ENCODE data around the gene PLXNA4. TPM values are rescaled to one million over a fixed set of nuclear protein-coding genes. Genes with fewer than 3 reads are reported as not detected.

The PLXNA4 gene
- polyA plus RNA-seq, 1 donor, result 2.6 TPM

DNA sequence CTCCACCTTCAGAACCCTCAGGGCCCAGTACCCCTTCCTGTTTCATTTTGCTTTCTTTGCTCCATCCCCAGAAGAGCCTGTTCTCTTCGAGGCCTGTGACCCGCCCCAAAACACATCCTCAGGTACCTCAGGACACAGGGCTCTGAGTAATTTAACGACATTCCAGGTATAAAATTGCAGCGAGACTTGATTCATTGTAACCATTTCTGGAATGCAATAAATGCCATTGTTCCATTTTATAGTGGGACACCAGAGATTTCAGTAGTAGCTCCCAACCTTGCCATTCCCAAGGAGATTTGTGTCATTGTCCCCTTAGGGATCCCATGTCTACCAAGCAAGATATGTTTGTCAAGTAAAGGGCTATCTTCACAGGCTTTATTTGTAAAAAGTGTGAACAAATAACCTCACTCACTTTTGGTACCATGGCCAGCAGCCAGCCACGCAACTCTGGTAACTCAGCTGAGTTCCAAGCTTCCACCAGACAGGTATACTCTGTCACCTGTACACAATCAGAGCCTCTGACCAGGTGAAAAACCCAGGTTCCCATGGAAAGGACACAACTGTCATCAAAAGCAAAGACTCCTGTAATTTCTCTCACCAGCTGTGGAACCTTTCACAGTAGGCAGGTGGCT, 441.3 kb downstream of the PLXNA4 start:
- DNase-seq, result no peak

GRCh38 chr7:132133501-132133900, 442.8 kb downstream of the PLXNA4 start:
- DNase-seq, result no peak

GRCh38 chr7:132131196-132131595, 445.1 kb downstream of the PLXNA4 start:
- DNase-seq, result no peak

- no peak for DNase-seq
These were observed 445.8 kb downstream of the PLXNA4 start for GRCh38 chr7:132130497-132130896.

DNA sequence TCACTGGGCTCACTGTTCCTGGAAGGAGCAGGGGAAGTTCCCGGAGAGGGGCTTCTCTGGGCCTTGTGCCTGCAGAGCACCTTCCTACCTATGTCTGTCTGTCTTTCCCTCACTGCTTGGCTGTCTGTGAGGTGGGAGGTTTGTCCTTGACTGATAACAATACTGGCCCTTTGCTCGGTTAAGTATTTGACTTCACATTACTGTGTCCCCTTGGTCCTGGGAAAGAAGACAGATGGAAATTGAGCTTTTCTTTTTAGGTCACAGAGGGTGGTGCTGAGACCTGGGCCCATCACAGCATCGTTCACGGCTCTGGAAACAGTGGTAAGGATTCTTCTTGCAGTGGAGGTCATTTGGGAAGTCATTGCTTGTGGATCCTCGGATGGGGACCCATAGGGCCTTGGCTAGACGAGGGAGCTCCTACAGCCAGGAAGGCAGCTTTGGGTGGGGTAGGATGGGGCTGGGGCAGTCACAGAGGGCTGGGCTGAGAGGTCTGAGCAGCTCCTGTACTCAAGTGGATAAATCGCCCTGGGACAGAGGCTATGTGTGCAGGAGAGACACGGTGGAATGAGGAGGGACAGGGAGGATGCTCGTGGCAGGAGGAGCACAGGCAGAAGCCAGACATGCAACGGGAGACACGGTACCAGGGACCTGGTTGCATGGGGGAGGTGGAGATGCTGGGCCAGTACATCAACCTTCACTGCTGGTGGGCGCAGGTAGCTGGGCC, 450.2 kb downstream of the PLXNA4 start:
- no peak for DNase-seq

- DNase-seq, result no peak
These were observed 451.2 kb downstream of the PLXNA4 start for GRCh38 chr7:132125096-132125495.

DNA sequence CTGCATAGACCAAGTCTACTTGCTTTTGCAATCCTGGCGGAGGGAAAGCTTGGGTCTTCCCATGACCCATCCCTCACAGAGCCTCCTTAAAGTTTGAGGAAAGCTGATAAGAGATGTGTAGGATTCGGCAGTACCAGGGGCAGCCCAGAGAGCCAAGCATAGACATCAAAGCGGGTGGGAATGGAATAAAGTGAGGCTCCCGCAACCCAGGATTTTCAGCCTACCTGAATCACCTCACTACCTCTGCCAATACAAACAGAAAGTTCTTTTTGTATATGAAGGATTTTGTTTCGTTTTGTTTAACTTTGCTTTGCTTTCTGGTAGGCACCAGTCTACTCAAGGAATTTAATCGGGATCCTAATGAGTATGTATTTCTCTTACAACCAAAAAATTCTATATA, 451.7 kb downstream of the PLXNA4 start:
- DNase-seq, result no peak

GRCh38 chr7:132123773-132124172, 452.5 kb downstream of the PLXNA4 start:
- DNase-seq, result no peak

- DNase-seq, result no peak
These were observed 453.4 kb downstream of the PLXNA4 start for GRCh38 chr7:132122901-132123300.

- no peak for DNase-seq
These were observed 454.3 kb downstream of the PLXNA4 start for GRCh38 chr7:132121987-132122386.

GRCh38 chr7:132118641-132119040, 457.6 kb downstream of the PLXNA4 start:
- no peak for DNase-seq

DNA sequence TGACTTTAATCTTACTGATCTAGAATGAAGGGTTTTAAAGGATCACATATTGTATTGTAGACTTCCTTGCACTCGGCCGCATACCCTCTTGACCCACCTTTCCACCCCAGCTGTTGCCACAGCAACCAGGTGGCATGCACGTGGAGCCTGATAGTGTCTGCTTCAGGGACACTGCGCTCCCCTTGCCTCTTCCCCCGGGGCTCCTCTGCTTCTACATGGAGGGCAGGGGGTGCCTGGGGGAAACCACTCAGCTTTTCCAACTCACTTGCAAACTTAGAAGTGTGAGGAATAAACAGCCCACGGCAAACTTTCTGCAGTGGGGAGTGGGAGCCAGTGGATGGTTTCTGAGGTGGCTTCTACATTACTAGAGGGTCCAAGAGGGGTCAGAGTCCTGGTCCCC, 458.6 kb downstream of the PLXNA4 start:
- no peak for DNase-seq

- DNase-seq, result no peak
These were observed 459.1 kb downstream of the PLXNA4 start for GRCh38 chr7:132117181-132117580.

DNA sequence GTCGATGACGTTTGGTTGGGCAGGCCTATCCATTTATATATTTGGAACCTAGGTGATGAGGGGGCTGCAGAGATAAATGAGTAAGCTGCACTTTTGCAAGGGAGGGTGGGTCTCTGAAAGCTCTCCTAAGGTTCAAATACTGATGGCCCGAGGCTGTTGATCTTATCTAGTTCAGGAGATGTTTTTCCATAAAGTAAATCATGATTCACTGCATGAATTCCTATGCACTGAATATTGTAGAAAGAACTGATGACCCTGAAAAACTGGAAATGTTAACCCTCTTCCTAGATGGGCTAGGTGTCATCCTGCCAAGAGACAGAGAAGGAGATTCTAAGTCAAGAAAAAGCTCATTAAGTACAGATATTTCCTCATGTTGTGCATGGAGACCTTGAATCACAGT, 459.9 kb downstream of the PLXNA4 start:
- no peak for DNase-seq

- DNase-seq, result no peak
These were observed 460.5 kb downstream of the PLXNA4 start for GRCh38 chr7:132115758-132116157.

DNA sequence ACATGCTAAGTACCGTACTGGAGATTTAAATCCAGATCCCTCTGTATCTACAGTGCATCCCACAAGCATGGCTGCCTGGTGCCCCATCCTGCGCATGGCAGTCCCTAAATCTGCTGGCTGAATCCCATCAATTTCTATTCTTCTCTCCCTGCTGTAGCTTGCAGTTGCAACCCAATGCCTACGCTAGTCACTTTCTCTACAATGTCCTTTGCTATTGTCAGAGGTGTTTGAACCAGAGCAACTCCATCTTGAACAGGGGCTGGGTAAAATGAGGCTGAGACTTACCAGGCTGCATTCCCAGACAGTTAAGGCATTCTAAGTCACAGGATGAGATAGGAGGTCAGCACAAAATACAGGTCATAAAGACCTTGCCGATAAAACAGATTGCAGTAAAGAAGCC, 461.2 kb downstream of the PLXNA4 start:
- no peak for DNase-seq

DNA sequence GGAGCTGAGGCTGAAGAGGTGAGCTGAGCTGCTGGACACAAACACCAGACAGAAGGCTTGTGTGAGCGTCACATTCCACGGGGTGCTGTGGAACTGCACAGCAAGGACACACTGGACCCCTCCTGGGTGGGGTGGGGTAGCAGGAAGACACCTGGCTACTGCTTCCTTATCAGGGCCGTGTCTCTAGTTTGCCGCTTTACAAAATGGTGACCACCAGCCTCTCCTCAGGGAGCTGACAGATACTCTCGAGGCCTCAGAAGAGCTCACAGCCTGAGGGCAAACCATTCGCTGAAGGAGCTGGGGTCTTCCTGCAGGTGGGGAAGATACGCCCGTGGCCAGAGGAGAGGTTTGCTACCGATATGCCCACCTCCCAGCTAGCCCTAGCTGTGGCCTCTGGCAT, 461.9 kb downstream of the PLXNA4 start:
- no peak for DNase-seq

GRCh38 chr7:132113536-132114371, 462.5 kb downstream of the PLXNA4 start:
- no peak for DNase-seq

DNA sequence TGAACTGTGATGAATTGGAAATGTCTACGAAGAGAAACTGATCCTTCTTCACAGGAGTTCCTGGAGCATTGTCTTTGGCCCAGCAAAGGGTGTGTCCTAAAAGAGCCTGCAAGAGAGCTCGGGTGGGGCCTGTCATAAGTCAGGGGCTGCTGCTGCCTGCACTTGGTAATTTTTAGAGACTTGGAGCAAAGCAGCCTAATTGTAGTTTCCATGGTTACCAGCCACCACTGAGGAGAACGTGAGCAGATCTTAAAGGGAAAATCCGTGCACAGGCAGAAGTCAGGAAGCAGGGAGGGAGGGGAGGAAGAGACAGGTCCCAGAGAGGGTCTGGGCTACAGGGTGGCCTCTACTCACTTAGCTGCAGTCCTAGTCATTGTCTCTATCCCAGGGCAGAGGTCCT, 463.6 kb downstream of the PLXNA4 start:
- no peak for DNase-seq

GRCh38 chr7:132112106-132112505, 464.2 kb downstream of the PLXNA4 start:
- DNase-seq, result no peak

- no peak for DNase-seq
These were observed 465.6 kb downstream of the PLXNA4 start for GRCh38 chr7:132110692-132111091.

GRCh38 chr7:132109769-132110168, 466.5 kb downstream of the PLXNA4 start:
- no peak for DNase-seq

- DNase-seq, result no peak
These were observed 467.7 kb downstream of the PLXNA4 start for GRCh38 chr7:132108563-132108962.

DNA sequence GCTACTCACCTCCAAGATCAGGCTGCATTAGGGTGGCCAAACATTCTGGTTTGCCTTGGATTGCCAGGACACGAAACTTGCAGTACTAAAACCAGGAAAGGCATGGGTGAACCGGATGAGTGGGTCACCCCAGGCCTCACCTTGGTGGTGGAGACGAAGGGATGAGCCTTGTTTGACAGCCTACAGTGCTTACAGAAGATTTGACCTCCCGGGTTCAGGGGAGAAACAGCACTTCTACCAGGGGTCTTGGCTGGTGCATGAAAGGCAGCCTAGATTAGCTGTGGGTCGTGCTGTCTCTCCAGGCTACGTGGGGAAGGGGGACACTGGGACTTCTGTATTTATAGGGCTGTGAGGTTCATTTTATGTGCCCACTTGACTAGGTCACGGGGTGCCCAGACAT, 469.8 kb downstream of the PLXNA4 start:
- no peak for DNase-seq
